H1 (cell line): Measurements from ENCODE around the gene RASGRP3. TPM values are rescaled to one million over a fixed set of nuclear protein-coding genes. Genes with fewer than 3 reads are reported as not detected.

Source experiments
- EGR1 ChIP-seq: IDR thresholded peaks from 2 replicates; pipeline ENCODE4 v1.6.1; 2011; ENCODE audit warnings: low read depth, low read length, borderline replicate concordance
- RFX5 ChIP-seq: IDR thresholded peaks from 2 replicates; pipeline ENCODE4 v1.6.1; 2011; ENCODE audit warnings: low read depth, low read length, improper control_type of control experiment, borderline replicate concordance
- SAP30 ChIP-seq: fragments of 300-600 bp; sonication (generic); IDR thresholded peaks from 2 replicates; pipeline ENCODE4 v1.7.1; 2012; ENCODE audit warnings: low read length, moderate library complexity, mild to moderate bottlenecking, inconsistent platforms; ENCODE audit not compliant: insufficient read depth, insufficient replicate concordance
- polyA plus RNA-seq, 7 experiments: library from polyadenylated mRNA; depleted of rRNA in 3 of 7; stranded (reverse) in 5 of 7; unstranded in 2 of 7; fragments of >200 nt in 5 of 7; fragments of 200-250 nt in 2 of 7; gene quantifications; 1 replicate in 5 of 7; 2 replicates in 1 of 7; 4 replicates in 1 of 7; pipeline versions ENCODE4 v1.2.1 to v1.2.3, GENCODE V29; 2011 to 2013; ENCODE audit warnings: missing spikeins in 2 of 7, mixed read lengths in 2 of 7
- total RNA-seq: library from RNA; stranded (reverse); fragmentation: NEBNext Ultra II Directional; extraction: Animal tissue kit (Norgen Biotek cat#: 25700); gene quantifications from 2 replicates; pipeline ENCODE4 v1.2.1, GENCODE V29; 2021

Gene RASGRP3
- total and polyA plus RNA-seq, 2 of the 8 experiments (the other 6 are each of a cell fraction or from before 2014, with no cell fraction given): 0.06 TPM; not detected in 1

GRCh38 chr2:33577084-33577483 lies 100.6 kb downstream of the RASGRP3 start (continued):
- TF ChIP-seq SAP30 (no peak), EGR1 (no peak), RFX5 (no peak)
